ENCODE data around the gene GREB1L. TPM values are rescaled to one million over a fixed set of nuclear protein-coding genes. Genes with fewer than 3 reads are reported as not detected.

GREB1L gene
- total and polyA plus RNA-seq, 8 donors, result 0.37 to 1.3 (median 0.74) TPM

GRCh38 chr18:21571772-21572171 is 329.7 kb downstream of the GREB1L start:
- peaks cover 0 to 90% of the 10 kb centered on the region in 2 donors for H3K36me3 ChIP-seq
- TF ChIP-seq CTCF (IDR thresholded peaks at IDR 0.05), result no peak
- H3K27me3 ChIP-seq, result no peaks in the 10 kb centered on the region
- intact Hi-C loops (cut with DNase I), result no loop called here
- H3K9me3 ChIP-seq, result no peaks in the 10 kb centered on the region
- no peak overlapping the region for H3K4me3 ChIP-seq
- DNase-seq (no peak), ATAC-seq (no peak)
- H3K4me1 ChIP-seq, result no peaks in the 10 kb centered on the region
- no peak overlapping the region for H3K27ac ChIP-seq

Other genes starting within 250 kb of the GREB1L start
- gene ROCK1, start 130.4 kb upstream of the GREB1L start, total RNA-seq, result 10 to 100 TPM; 50.2 to 62.1 TPM
- 10 to 100 TPM; 76.8 to 93.2 (median 79.1) TPM for gene ROCK1, start 130.4 kb upstream of the GREB1L start, polyA plus RNA-seq (ENCODE audit: insufficient read length in 6 of 6)

Data from left lung (tissue), 10 donors.